NCI-H446 treated with DMSO at 0.1 percent for 48 hours (cell line): ENCODE measurements around the gene NOLC1.

Experiments used
- DNase-seq: peaks from one replicate; lab custom pipeline; 2025; lab: John Stamatoyannopoulos, UW

The NOLC1 gene

GRCh38 chr10:102121739-102122372 is 30.3 kb upstream of the NOLC1 start:
- DNase-seq: no peak

GRCh38 chr10:102122450-102122849 is 29.7 kb upstream of the NOLC1 start:
- no peak for DNase-seq

GRCh38 chr10:102123223-102123622 is 29.0 kb upstream of the NOLC1 start:
- DNase-seq: no peak

- no peak for DNase-seq
These were observed 20.7 kb upstream of the NOLC1 start for GRCh38 chr10:102131286-102132170.

GRCh38 chr10:102132193-102132562 is 20.0 kb upstream of the NOLC1 start:
- no peak for DNase-seq

GRCh38 chr10:102132563-102133372 is 19.4 kb upstream of the NOLC1 start, which contains the start of gene PPRC1:
Gene PPRC1, plus strand, starts transcription at chr10:102133040. Its CDS starts 29 bp downstream, at chr10:102133069.
- peak; percentile 92 for DNase-seq

- DNase-seq: peak; percentile 26
These were observed 18.6 kb upstream of the NOLC1 start for GRCh38 chr10:102133373-102134195.

GRCh38 chr10:102134416-102134815 is 17.8 kb upstream of the NOLC1 start:
- no peak for DNase-seq

GRCh38 chr10:102135956-102136526 is 16.1 kb upstream of the NOLC1 start:
- DNase-seq: no peak

GRCh38 chr10:102139281-102140110 is 12.7 kb upstream of the NOLC1 start:
- DNase-seq: no peak

- no peak for DNase-seq
These were observed 12.0 kb upstream of the NOLC1 start for GRCh38 chr10:102140218-102140617.

- no peak for DNase-seq
These were observed 11.2 kb upstream of the NOLC1 start for GRCh38 chr10:102140913-102141540.

GRCh38 chr10:102141583-102142107 is 10.5 kb upstream of the NOLC1 start:
- DNase-seq: no peak

GRCh38 chr10:102146971-102147428 is 5.2 kb upstream of the NOLC1 start:
- DNase-seq: no peak

- DNase-seq: no peak
These were observed 4.6 kb upstream of the NOLC1 start for GRCh38 chr10:102147561-102147960.

GRCh38 chr10:102148275-102148674 is 3.9 kb upstream of the NOLC1 start:
- DNase-seq: no peak

GRCh38 chr10:102150970-102151773 is 1.0 kb upstream of the NOLC1 start:
- no peak for DNase-seq

GRCh38 chr10:102152545-102152890 is 329 bp downstream of the NOLC1 start:
- no peak for DNase-seq
